Thoracic aorta (tissue), 2 donors: ENCODE results near the gene CYB5D1. TPM values are rescaled to one million over a fixed set of nuclear protein-coding genes. Genes with fewer than 3 reads are reported as not detected.
A peak's percentile ranks its signal among the peaks of the same experiment; 100 is the strongest.

Source experiments
- ATAC-seq: fragments of 150-250 bp; one replicate; pipeline ENCODE4 v1.8.0; 2017; ENCODE audit warnings: low read depth; ENCODE audit not compliant: insufficient number of reproducible peaks, low FRiP score
- DNase-seq: peaks from one replicate; pipeline ENCODE4 v3.0.0-alpha.2; 2020; ENCODE audit warnings: low spot score
- H3K27ac ChIP-seq, 2 donors: fragments of 200-600 bp; sonication (generic); 1 replicate in 1 of 2; 2 replicates in 1 of 2; pipeline ENCODE4 v1.5.1; 2016; ENCODE audit warnings: mild to moderate bottlenecking in 2 of 2, moderate library complexity in 2 of 2
- H3K27me3 ChIP-seq: fragments of 200-600 bp; sonication (generic); replicated peaks from 2 replicates; pipeline ENCODE4 v1.6.0; 2016; ENCODE audit warnings: mild to moderate bottlenecking; ENCODE audit not compliant: insufficient read depth
- H3K36me3 ChIP-seq: fragments of 200-600 bp; sonication (generic); one replicate; pipeline ENCODE4 v1.5.1; 2016
- H3K4me1 ChIP-seq, 2 donors: fragments of 200-600 bp; sonication (generic); 1 replicate in 1 of 2; 2 replicates in 1 of 2; pipeline versions ENCODE4 v1.5.1 to v1.6.0; 2016; ENCODE audit warnings: low read depth in 2 of 2, mild to moderate bottlenecking in 1 of 2; ENCODE audit not compliant: control insufficient read depth in 1 of 2
- H3K4me3 ChIP-seq: fragments of 200-600 bp; sonication (generic); 2 replicates; pipeline ENCODE4 v1.5.1; 2016; ENCODE audit warnings: mild to moderate bottlenecking
- H3K9me3 ChIP-seq: fragments of 200-600 bp; sonication (generic); 2 replicates; pipeline ENCODE4 v1.5.1; 2016
- CTCF ChIP-seq: fragments of 200-600 bp; sonication (generic); IDR thresholded peaks from one replicate; pipeline ENCODE4 v1.5.1; 2019; ENCODE audit warnings: antibody characterized with exemption
- total RNA-seq, 2 donors: library from RNA; depleted of rRNA; stranded (reverse); fragments of >200 nt; gene quantifications; one replicate each; pipeline versions ENCODE4 v1.1.0 to v1.2.3, GENCODE V29; 2016

CYB5D1 gene
- total RNA-seq, 2 donors from 2014 or later = 3.8 to 8.9 TPM

- ATAC-seq (peak; percentile 13), DNase-seq (peak; percentile 85)
- Histone ChIP-seq H3K4me1 (peaks cover 26 to 40% of the 10 kb centered on the region in 2 donors), H3K4me3 (peak overlapping the region; percentile 86), H3K9me3 (no peaks in the 10 kb centered on the region), H3K36me3 (peaks cover 6% of the 10 kb centered on the region), H3K27me3 (no peaks in the 10 kb centered on the region), H3K27ac (peak overlapping the region; percentile 98 to 99)
- TF ChIP-seq CTCF = peak; percentile 14
These were observed 16.3 kb upstream of the CYB5D1 start for GRCh38 chr17:7841396-7841914.

- peaks cover 9% of the 10 kb centered on the region for H3K36me3 ChIP-seq
- DNase-seq = no peak
- H3K27me3 ChIP-seq = no peaks in the 10 kb centered on the region
- no peaks in the 10 kb centered on the region for H3K9me3 ChIP-seq
- peak overlapping the region; percentile 86 for H3K4me3 ChIP-seq
- H3K27ac ChIP-seq = peak overlapping the region; percentile 98 to 99
- H3K4me1 ChIP-seq = peaks cover 21 to 35% of the 10 kb centered on the region in 2 donors
- peak; percentile 54 for ATAC-seq
- peak; percentile 2 for TF ChIP-seq CTCF
These were observed 15.9 kb upstream of the CYB5D1 start for GRCh38 chr17:7841915-7842379.

GRCh38 chr17:7842380-7843256 is 15.2 kb upstream of the CYB5D1 start:
- H3K36me3 ChIP-seq = peaks cover 14% of the 10 kb centered on the region
- ATAC-seq (no peak), DNase-seq (peak; percentile 88)
- H3K27me3 ChIP-seq = no peaks in the 10 kb centered on the region
- H3K4me1 ChIP-seq = peaks cover 14 to 29% of the 10 kb centered on the region in 2 donors
- peak overlapping the region; percentile 86 for H3K4me3 ChIP-seq
- no peak for TF ChIP-seq CTCF
- peak overlapping the region; percentile 98 to 99 for H3K27ac ChIP-seq
- H3K9me3 ChIP-seq = no peaks in the 10 kb centered on the region

GRCh38 chr17:7843257-7843535 is 14.6 kb upstream of the CYB5D1 start:
- peaks cover 11 to 25% of the 10 kb centered on the region in 2 donors for H3K4me1 ChIP-seq
- no peak for DNase-seq
- peak overlapping the region; percentile 86 for H3K4me3 ChIP-seq
- peaks cover 19% of the 10 kb centered on the region for H3K36me3 ChIP-seq
- ATAC-seq = no peak
- H3K27me3 ChIP-seq = no peaks in the 10 kb centered on the region
- no peak for TF ChIP-seq CTCF
- H3K27ac ChIP-seq = peak overlapping the region; percentile 98 to 99
- no peaks in the 10 kb centered on the region for H3K9me3 ChIP-seq

GRCh38 chr17:7843536-7844291 is 14.1 kb upstream of the CYB5D1 start:
- ATAC-seq (peak; percentile 5), DNase-seq (no peak)
- no peaks in the 10 kb centered on the region for H3K9me3 ChIP-seq
- TF ChIP-seq CTCF = no peak
- H3K27me3 ChIP-seq = no peaks in the 10 kb centered on the region
- H3K36me3 ChIP-seq = peaks cover 24% of the 10 kb centered on the region
- H3K27ac ChIP-seq = peak overlapping the region; percentile 98 to 99
- peak overlapping the region; percentile 86 for H3K4me3 ChIP-seq
- H3K4me1 ChIP-seq = peaks cover 11 to 22% of the 10 kb centered on the region in 2 donors
